ENCODE results near the gene RDH8.

DNA sequence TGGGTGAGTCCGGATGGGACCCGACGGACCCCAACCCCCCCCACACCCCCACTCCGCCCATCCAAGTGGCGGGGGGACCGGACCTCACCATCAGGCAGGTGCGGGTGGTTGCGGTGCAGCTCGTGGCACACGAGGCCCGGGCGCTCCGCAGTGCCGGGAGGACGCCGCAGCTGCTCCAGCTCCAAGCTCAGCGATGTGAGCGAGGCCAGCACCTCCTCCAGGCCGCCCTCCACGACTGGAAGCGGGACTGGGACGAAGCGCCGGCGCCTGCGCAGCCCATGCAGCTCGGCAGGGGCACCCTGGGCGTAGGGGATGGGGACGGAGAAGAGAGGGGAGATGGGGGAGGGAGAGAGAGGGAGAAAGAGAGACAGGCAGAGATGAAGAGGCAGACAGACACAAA, 46.8 kb upstream of the RDH8 start:
- TF ChIP-seq POLR2A (IDR thresholded peaks at IDR 0.05; ENCODE audit: low read length) (no peak), GATA1 (IDR thresholded peaks at IDR 0.05; ENCODE audit: low read depth, low read length) (no peak)
